D341Med (cell line): ENCODE data around the gene HM13.
"Not testable (repeated sequence)": the region's sequence is repeated elsewhere in the genome, so short reads cannot be mapped to it uniquely, and the experiment has no call there.

Experiments
- DNase-seq: peaks from one replicate; pipeline ENCODE4 v3.0.0; 2012; ENCODE audit warnings: low spot score

Gene HM13

DNA sequence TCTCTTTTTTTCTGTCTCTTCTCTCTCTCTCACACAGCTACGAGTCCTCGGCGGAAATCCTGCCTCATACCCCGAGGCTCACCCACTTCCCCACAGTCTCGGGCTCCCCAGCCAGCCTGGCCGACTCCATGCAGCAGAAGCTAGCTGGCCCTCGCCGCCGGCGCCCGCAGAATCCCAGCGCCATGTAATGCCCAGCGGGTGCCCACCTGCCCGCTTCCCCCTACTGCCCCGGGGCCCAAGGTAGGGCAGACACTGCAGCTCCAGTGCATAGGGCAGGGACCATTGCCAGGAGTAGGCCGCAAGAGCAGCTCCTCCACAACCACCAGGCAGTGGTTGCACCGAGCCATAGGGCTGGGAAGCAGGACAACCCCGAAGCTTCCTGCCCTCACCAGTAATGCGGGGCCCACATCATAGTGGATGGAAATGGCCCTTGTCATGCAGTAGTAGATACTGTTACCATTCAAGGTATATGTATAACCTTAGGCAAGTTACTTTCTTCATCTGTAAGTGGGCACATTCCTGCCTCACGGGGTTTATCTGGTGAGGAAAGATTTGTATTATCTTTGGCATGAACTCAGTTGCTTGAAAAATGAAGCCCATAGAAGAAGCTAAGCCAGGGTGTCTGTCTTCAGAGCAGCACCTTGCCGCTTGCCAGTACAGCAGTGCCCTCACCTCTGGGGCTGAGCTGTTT is 53.9 kb downstream of the HM13 start:
- DNase-seq, result no peak

DNA sequence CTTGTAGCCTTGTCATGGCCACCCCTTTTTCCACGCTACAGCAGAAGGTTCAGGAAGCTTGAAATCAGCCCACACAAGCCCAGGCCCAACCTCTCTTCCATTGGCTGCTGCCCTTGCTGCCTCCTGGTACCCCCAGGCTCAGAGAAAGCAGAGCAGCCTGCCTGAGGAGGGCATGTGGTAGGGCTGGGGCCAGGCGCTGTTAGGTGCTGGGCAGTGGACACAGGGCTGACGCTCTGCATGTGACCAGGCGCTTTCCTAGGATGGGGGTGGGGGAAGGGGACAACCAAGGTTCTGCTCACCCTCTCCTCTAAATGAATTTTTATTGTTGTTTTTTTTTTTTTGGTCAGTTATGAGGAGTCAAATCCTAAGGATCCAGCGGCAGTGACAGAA is 54.5 kb downstream of the HM13 start:
- no peak for DNase-seq

DNA sequence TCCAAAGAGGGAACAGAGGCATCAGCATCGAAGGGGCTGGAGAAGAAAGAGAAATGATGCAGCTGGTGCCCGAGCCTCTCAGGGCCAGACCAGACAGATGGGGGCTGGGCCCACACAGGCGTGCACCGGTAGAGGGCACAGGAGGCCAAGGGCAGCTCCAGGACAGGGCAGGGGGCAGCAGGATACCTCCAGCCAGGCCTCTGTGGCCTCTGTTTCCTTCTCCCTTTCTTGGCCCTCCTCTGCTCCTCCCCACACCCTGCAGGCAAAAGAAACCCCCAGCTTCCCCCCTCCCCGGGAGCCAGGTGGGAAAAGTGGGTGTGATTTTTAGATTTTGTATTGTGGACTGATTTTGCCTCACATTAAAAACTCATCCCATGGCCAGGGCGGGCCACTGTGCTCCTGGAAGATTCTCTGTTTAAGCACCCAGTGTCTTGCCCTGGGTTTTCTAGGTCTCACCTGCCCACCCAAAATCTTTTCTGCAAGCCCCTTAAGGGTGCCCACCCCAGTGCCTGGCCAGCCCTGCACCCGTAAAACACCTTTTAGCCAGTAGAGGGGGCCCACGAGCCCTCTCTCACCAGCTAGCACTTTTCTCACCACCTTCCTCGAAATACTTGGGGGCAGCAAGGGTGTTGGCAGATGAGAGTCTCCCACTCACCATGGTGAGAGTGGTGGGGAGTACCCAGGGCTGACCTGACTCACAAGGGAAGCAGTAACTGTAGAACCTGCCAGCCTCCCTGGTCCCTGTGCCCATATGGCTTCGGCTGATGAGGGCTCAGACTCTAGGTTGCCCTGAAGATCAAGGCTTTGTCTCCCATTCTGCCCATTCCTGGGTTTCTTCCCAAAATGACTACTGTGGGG is 55.1 kb downstream of the HM13 start:
- peak; percentile 71 for DNase-seq

DNA sequence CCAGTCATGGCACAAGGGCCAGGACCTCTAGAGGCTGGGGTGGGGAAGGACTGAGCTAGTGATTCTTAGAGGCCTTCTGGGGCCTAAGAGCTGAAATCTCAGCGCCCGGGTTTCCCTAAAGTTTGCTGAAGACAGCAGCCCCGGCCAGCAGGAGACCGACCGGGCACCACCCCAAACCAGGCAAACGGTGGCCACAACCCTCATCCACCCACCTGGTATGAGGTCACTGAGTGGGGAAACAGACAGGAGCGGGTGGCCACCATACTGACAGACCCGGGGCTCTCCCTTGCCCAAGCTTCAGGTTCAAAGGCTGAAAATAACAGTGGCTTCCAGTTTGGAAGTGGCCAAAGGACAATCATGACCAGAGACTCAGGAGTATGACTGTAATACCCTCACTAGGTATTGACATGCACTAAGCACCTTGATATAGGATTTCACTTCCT is 55.8 kb downstream of the HM13 start:
- DNase-seq, result no peak

DNA sequence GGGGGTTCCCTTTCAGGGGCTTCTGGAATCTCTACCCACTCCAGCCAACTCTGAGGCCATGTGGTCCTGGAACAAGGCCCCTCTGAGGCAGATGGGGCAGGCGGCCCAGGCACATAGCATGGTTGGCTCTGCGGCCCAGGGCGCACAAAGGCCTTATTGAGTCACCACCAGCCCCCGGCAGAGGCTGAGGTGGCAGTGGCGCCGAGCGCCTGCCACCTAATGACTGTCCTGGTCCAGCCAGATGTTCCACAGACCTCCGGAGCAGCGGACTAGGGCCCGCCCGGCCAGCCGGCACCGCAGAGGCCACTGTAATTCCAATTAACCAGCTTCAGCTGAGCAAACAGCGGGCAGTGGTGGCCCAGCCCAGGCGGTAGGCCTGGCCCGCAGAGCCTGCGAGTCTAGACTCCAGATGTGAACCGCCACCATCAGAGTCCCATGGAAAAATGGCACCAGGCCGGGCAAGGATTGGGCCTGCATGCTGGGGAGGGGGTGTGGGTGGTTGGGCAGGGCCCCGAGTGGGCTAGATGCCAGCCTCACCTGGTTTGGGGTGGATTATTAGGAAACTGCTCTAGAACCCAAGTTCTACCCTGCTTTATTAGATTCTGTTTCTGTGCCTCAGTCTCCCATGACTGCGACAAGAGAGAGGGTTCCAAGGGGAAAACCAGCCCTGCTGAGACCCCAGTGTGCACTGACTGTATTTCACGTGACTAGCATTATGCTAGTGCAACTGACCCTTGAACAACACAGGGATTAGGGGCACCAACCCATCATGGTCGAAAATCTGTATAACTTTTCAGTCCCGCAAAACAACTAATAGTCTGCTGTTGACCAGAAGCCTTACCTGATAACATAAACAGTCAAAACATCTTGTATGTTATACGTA is 56.7 kb downstream of the HM13 start:
- no peak for DNase-seq

DNA sequence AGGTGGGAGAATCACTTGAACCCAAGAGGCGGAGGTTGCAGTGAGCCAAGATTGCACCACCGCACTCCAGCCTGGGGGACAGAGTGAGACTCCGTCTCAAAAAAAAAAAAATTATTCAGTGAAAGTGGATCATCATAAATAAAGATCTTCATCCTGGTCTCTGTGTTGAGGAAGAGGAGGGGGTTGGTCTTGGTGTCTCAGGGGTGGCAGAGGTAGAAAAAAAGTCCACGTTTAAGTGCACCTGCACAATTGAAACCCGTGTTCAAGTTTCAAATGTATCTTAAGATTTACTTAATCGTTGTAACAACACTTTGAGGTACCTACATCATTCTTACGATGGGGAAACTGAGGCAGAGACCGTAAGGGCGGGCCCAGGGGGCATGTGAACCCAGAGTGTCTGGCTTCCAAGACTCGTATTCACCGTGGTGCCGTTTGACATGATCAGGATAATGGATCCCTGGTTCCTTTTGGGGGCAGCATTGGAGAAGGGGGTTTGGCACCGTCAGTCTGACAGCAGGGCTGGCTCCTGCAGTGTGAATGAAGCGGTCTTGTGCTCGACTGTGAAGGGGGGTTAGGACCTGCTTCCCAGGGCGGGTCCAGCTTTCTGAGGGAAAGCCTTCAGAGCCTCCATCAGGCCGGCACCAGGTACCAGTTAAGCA is 57.9 kb downstream of the HM13 start:
- no peak for DNase-seq

DNA sequence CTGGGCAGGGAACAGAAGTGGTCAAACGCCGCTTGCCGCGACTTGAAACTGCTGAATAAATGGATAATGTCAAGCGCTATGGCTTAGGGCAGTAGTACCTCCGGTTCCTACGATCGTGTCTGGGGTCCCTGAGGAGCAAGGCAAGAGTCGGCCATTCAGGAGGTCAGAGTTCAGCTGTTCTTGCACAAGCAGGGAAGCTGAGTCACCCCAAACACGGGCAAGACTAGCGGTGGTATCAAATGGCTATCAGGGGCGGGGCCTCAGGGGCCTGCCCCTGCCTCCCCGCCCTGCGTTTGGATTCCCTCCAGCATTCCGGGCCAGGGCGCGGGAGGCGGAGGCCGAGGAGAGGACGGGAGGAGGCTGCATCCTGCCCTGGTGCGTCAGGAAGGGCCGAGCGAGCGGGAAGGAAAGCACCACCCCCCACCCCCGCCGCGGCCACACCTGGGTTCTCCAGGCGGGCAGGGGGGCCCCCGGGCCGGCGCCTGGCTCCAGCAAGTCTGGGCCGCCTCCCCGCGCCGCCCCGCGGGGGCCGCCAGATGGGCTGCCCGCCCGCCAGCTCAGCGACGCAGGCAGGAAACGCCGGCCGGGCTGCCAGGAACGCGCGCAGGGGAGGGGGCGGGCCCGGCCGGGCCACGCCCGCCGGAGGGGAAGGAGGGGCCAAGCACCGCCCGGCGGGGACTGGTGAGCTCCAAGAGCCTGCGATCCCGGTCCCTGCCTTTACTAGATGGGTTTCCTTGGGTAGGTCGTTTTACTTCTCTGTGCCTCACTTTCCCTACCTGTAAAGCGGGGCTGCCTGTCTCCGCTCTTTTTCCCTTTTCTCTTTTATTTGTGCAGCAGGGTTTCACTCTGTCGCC is 58.7 kb downstream of the HM13 start:
- DNase-seq, result peak; percentile 97

DNA sequence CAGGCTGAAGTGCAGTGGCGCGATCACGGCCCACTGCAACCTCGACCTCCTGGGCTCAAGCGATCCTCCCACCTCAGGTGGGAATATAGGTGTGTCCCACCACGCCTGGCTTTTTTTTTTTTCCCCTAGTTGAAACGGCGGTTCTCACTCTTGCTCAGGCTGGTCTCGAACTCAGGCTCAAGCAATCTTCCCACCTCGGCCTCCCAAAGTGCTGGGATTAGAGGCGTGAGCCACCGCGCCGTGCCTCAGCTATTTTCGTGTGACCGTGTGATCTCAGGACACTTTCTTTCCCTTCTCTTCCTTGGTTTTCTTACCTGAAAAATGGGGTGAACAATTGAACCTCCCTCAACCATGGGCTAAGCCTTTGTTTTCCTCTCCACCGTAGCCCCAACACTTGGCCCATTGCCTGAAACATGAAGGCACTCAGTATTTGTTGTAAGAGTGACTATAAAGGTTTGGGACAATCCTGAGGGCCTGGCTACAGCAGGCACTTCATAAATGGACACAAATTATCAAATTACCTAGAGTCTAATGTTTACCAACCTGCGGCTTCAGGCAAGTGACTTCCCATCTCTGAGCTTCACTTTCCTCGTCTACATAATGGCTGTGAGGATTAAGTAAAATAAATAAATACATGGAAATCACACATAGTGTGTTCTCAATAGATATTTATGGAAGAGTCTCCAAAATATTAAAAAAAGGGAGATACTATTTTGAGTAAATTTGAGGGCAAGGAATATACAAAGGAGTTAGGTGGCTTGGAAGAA is 59.5 kb downstream of the HM13 start:
- no peak for DNase-seq

DNA sequence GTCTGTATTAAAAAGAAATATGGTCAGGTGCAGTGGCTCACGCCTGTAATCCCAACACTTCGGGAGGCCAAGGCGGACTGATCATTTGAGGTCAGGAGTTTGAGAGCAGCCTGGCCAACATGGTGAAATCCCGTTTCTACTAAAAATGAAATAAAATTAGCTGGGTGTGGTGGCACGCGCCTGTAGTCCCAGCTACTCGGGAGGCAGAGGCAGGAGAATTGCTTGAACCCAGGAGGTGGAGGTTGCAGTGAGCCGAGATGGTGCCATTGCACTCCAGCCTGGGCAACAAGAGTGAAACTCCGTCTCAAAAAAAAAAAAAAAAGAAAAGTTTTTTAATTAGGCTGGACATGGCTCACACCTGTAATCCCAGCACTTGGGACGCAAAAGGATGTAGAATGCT is 60.7 kb downstream of the HM13 start:
- not testable (repeated sequence) for DNase-seq

DNA sequence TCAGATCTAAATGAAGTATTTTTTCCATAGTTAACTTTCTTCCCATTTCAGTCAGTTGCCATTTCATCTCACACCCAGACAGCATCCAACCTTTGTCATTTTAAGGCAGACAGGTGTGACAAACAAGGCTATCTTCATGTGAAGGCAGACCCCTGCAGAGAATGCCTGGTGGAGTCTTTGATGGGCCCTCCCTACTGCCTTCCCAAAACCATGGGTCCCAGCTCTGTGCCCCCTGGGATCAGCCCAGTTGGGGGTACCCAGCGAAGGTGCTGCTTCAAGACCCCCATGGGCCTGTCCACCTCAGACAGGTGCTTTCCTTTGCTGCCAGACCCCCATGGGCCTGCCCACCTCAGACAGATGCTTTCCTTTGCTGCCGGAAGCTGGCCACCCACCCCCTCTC is 62.5 kb downstream of the HM13 start:
- DNase-seq, result peak; percentile 5

DNA sequence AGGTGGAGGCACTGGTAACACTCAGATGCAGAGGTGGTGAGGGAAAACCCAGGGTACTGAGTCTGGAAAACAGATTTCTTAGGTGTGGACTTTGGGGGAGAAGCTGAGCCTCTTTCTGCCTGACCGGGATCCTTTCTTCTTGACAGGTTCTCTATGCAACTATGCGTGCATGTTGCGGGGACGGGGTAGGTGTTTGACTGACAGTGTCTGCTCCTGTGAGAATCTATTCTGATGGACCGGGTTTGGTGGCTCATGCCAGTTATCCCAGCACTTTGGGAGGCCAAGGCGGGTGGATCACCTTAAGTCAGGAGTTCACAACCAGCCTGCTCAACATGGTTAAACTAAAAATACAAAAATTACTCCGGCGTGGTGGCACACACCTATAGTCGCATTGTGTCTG is 63.0 kb downstream of the HM13 start:
- no peak for DNase-seq

DNA sequence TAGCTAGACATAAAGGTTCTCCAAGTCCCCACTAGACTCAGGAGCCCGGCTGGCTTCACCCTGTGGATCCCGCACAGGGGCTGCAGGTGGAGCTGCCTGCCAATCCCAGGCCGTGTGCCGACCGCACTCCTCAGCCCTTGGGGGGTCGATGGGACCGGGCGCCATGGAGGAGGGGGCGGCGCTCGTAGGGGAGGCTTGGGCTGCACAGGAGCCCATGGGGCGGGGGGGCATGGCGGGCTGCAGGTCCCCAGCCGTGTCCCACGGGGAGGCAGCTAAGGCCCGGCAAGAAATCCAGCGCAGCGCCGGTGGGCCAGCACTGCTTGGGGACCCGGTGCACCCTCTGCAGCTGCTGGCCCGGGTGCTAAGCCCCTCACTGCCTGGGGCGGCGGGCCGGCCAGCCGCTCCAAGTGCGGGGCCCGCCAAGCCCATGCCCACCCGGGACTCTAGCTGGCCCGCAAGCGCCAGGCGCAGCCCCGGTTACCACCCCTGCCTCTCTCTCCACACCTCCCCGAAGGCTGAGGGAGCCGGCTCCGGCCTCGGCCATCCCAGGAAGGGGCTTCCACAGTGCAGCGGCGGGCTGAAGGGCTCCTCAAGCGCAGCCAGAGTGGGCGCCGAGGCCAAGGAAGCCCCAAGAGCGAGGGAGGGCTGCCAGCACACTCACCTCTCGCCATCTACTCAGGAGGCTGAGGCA is 64.4 kb downstream of the HM13 start:
- DNase-seq, result peak; percentile 9

DNA sequence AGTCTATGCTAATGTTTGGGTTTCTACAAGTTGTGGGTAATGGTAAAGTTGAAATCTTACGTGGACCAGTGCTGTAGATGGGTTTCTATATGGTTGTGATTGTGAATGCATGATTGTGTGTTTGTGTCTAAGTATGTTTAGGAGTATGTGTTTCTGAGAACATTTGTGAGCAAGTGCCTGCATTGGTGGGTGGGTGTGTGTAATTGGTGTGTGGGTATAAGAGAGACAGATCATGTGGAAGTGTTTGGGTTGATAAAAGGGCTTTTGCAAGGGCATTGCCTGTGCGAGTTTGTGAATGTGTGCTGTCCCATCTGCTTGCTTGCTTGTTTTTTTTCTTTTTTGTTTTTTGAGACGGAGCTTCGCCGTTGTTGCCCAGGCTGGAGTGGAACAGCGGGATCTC is 65.0 kb downstream of the HM13 start:
- DNase-seq, result no peak

DNA sequence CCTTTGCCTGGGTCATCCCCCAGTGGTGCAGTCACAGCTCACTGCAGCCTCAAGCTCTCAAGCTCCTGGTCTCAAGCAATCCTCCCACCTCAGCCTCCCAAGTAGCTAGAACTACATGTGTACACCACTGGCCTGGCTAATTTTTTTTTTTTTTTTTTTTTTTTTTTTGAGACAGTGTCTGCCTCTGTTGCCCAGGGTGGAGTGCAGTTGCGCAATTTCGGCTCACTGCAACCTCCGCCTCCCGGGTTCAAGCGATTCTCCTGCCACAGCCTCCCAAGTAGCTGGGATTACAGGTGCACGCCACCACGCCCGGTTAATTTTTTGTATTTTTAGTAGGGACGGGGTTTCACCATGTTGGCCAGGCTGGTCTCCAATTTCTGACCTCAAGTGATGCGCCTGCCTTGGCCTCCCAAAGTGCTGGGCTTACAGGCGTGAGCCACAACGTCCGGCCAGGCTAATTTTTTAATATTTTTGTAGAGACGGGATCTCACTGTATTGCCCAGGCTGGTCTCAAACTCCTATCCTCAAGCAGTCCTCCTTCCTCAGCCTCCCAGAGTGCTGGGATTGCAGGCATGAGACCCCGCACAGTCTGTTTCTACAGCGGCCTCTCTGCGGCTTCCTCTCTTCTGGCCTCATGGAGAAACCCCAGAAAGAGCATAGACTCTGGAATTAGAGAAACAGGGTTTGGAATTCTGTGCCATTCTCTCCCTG is 65.9 kb downstream of the HM13 start:
- not testable (repeated sequence) for DNase-seq

DNA sequence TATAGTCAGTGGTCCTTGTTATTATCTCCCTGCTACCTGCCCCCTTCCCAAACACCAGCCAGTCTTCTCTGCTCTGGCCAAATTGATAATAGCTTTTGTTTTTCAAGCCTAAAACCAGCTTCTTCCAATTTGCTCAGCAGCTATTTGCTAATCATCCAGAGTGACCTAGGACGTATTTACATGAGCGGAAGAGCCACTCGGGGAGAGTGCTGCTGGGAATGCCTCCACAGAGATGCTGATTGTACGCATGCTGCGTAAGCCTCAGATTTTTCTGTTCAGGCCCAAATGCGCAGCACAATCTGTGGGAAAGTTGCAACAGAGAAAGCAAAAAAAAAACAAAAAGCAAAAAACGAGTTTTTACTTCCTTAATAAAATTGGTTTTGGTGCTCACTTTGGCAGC is 66.5 kb downstream of the HM13 start:
- DNase-seq, result no peak

DNA sequence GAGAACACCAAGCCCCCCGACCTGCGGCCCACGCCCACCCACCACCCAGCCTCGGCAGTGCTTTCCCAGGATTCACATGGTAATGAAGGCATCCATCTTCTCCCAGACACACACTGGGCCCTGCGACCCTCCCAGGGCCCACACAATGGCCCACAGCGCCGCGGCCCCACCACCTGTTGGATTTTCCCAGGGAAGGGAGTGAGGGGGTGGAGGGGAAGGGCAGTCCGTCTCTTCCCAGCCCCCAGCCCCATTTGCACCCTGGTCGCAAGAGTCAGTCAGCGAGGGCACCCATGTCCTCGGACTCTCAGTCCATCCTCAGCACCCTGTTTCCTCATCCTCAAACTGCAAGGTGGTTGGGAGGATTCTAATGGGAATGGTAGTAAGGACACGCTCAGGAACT is 67.1 kb downstream of the HM13 start:
- DNase-seq, result peak; percentile 15

DNA sequence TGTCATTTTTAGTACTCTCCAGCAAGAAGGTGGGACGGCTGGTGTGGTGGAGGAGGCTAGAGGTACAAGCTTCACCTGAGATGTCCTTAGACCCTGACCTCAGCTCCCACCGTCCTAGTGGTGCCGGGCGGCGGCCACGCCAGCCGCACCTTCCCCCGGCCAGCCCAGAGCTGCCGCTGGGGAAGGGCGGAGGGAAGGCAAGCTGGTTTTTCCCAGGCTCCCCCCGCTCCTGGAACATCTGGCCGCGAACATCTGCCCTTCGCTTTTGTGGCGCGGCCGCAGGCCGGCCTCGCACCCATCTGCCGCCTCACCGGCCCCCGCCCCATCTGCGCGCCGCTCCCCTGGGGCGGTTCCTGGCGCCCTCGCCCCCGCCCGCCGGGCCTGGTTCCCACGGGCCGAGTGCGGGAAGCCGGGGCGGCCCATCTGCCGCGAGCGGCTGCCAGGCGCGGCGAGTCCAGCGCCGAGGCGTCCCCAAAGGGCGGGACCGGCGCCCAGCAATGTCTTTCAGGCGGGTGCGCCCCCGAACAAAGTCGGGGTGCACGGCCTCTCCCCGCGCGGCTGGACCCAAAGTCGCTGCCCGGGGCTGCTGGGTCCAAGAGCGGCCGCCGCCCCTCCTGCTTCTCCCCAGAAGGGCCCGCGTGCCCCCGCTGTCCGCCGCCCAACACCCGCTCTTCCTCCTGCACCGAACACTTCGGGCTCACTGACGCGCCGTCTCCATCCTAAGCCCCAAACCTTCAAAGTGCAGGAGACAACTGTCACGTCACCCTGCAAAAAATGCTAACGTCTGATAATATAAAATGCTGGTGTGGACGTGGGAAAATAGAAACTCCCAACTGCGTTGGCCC is 73.5 kb downstream of the HM13 start:
- DNase-seq, result peak; percentile 93

DNA sequence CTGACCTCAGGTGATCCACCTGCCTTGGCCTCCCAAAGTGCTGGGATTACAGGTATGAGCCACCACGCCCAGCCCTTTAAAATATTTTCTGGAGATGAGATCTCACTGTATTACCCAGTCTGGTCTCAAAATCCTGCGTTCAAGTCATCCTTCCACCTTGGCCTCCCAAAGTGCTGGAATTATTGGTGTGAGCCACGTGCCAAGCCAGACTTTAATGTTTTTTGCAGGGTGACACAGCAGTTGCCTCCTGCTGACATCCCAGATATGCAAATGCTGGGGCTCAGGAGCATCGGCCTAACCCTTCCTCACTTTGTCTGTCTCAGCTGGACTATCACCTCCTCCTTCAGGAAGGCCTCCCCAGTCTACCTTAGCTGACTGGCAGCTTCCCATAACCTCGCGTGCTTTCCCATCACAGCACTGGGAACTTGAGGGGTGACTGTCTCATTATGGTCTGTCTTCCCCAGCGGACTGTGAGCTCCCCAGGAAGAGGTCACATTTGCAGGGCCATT is 76.5 kb downstream of the HM13 start:
- no peak for DNase-seq
